Endothelial cell of umbilical vein (primary cell): ENCODE results near the gene CSN3. TPM values are rescaled to one million over a fixed set of nuclear protein-coding genes. Genes with fewer than 3 reads are reported as not detected.
"Not testable (repeated sequence)": the region's sequence is repeated elsewhere in the genome, so short reads cannot be mapped to it uniquely, and the experiment has no call there.

Source experiments
- Bru-seq: library from RNA; stranded (reverse); fragments of 400-500 nt; gene quantifications from one replicate; lab custom pipeline; 2021; lab: Mats Ljungman, UMichigan
- BruChase-seq, 2 experiments: library from RNA; stranded (reverse); fragments of 400-500 nt; gene quantifications; one replicate each; lab custom pipeline; 2021; lab: Mats Ljungman, UMichigan
- BruUV-seq: library from RNA; stranded (reverse); fragments of 400-500 nt; replicated peaks from 2 replicates; lab custom pipeline; 2021; lab: Mats Ljungman, UMichigan
- CTCF ChIA-PET: fragments of 300-600, 350-600 bp; sonication (Branson Sonifier 250); formaldehyde crosslinking; loops from one replicate; lab custom pipeline; 2021; ENCODE audit warnings: antibody characterized with exemption, inconsistent platforms; lab: Charles Lee
- POLR2A ChIA-PET: fragments of 300-600, 350-600 bp; sonication (Branson Sonifier 250); formaldehyde crosslinking; loops from one replicate; lab custom pipeline; 2021; ENCODE audit warnings: antibody characterized with exemption, inconsistent platforms; lab: Charles Lee
- DNase-seq: peaks from one replicate; pipeline ENCODE4 v3.0.0-alpha.2; 2011; ENCODE audit warnings: low read depth, low spot score
- FAIRE-seq: peaks from 2 replicates; lab custom pipeline; 2011; peaks lifted over from hg19 to GRCh38; lab: Jason Lieb, UNC
- H2AFZ ChIP-seq: 2 replicates; pipeline ENCODE4 v1.6.0; 2012; ENCODE audit warnings: low read depth, low read length, control low read depth, inconsistent platforms
- H3K27ac ChIP-seq: 2 replicates; pipeline ENCODE4 v1.5.1; 2011; ENCODE audit warnings: low read depth, mild to moderate bottlenecking, control low read depth, low read length, moderate library complexity; ENCODE audit not compliant: insufficient read depth
- H3K27me3 ChIP-seq, 2 experiments: 2 replicates each; pipeline versions ENCODE4 v1.6.0 to v1.6.1; 2011; ENCODE audit warnings: low read length in 2 of 2, mixed read lengths in 1 of 2; ENCODE audit not compliant: control insufficient read depth in 2 of 2, insufficient read depth in 2 of 2
- H3K36me3 ChIP-seq, 2 experiments: 2 replicates in 1 of 2; 3 replicates in 1 of 2; pipeline ENCODE4 v1.5.1; 2011; ENCODE audit warnings: low read length in 2 of 2, mild to moderate bottlenecking in 1 of 2, moderate library complexity in 1 of 2; ENCODE audit not compliant: control insufficient read depth in 2 of 2, insufficient read depth in 2 of 2; ENCODE audit errors: extremely low read depth in 1 of 2
- H3K4me1 ChIP-seq: 3 replicates; pipeline ENCODE4 v1.5.1; 2011; ENCODE audit warnings: mild to moderate bottlenecking, low read length; ENCODE audit not compliant: control insufficient read depth, insufficient read depth; ENCODE audit errors: extremely low read depth
- H3K4me2 ChIP-seq: 2 replicates; pipeline ENCODE4 v1.6.1; 2011; ENCODE audit warnings: low read length, control low read depth, mixed read lengths; ENCODE audit not compliant: insufficient read depth
- H3K4me3 ChIP-seq, 3 experiments: fragments of 200-600 bp in 1 of 3; sonication (generic), shearing (Covaris generic) in 1 of 3; replicated peaks in 1 of 3; 2 replicates each; pipeline ENCODE4 v1.5.1; 2011 to 2016; ENCODE audit warnings: control low read depth in 3 of 3, low read length in 3 of 3, mild to moderate bottlenecking in 2 of 3, inconsistent platforms in 1 of 3, low read depth in 1 of 3, moderate library complexity in 1 of 3; ENCODE audit not compliant: insufficient read depth in 1 of 3
- H3K79me2 ChIP-seq: 2 replicates; pipeline ENCODE4 v1.6.0; 2012; ENCODE audit warnings: low read length, inconsistent platforms; ENCODE audit not compliant: control insufficient read depth, insufficient read depth
- H3K9ac ChIP-seq: replicated peaks from 2 replicates; pipeline ENCODE3; 2011; ENCODE audit warnings: low read length, control low read depth; ENCODE audit not compliant: insufficient read depth; ENCODE audit errors: extremely low read depth
- H3K9me1 ChIP-seq: replicated peaks from 3 replicates; pipeline ENCODE4 v1.6.0; 2011; ENCODE audit warnings: mild to moderate bottlenecking, low read length; ENCODE audit not compliant: control insufficient read depth, insufficient read depth; ENCODE audit errors: extremely low read depth
- H3K9me3 ChIP-seq: replicated peaks from 2 replicates; pipeline ENCODE4 v1.5.1; 2012; ENCODE audit warnings: low read length, inconsistent platforms; ENCODE audit not compliant: control insufficient read depth, insufficient read depth
- H4K20me1 ChIP-seq: replicated peaks from 2 replicates; pipeline ENCODE3; 2011; ENCODE audit warnings: mild to moderate bottlenecking, low read length; ENCODE audit not compliant: control insufficient read depth, insufficient read depth; ENCODE audit errors: extremely low read depth
- EZH2 ChIP-seq: IDR thresholded peaks from 2 replicates; pipeline ENCODE4 v1.6.1; 2012; ENCODE audit warnings: borderline replicate concordance, low read depth, mild to moderate bottlenecking, moderate library complexity, low read length, inconsistent platforms; ENCODE audit not compliant: severe bottlenecking
- FOS ChIP-seq: IDR thresholded peaks from 2 replicates; pipeline ENCODE4 v1.6.1; 2011; ENCODE audit warnings: mild to moderate bottlenecking, low read length, moderate library complexity, borderline replicate concordance; ENCODE audit not compliant: insufficient read depth
- GATA2 ChIP-seq: IDR thresholded peaks from 2 replicates; pipeline ENCODE4 v1.7.0; 2011; ENCODE audit warnings: low read depth, mild to moderate bottlenecking, moderate library complexity, mixed read lengths, low read length; ENCODE audit not compliant: insufficient read length, insufficient read depth
- JUN ChIP-seq: IDR thresholded peaks from 2 replicates; pipeline ENCODE4 v1.6.1; 2011; ENCODE audit warnings: borderline replicate concordance, low read depth; ENCODE audit not compliant: insufficient read length, insufficient read depth
- MYC ChIP-seq: IDR thresholded peaks from one replicate; pipeline ENCODE4 v1.6.1; 2011; ENCODE audit warnings: mild to moderate bottlenecking, low read depth, low read length
- POLR2A ChIP-seq: IDR thresholded peaks from 2 replicates; pipeline ENCODE4 v1.6.1; 2012; ENCODE audit warnings: low read depth, mild to moderate bottlenecking, control low read depth, low read length
- POLR2AphosphoS5 ChIP-seq: IDR thresholded peaks from 2 replicates; pipeline ENCODE4 v1.6.1; 2012; ENCODE audit warnings: low read depth, mild to moderate bottlenecking, control low read depth, low read length, moderate library complexity; ENCODE audit not compliant: insufficient read depth
- dilution Hi-C: fragments of 300-500 bp; cut with MboI; formaldehyde crosslinking; loops from one replicate; pipeline ENCODE4 v1.15.0; 2019; ENCODE audit warnings: low sequenced_read_pairs; ENCODE audit not compliant: extremely low pct_ligation_motif_present
- intact Hi-C: fragments of 100-400 bp; cut with micrococcal nuclease; formaldehyde crosslinking; loops from one replicate; pipeline ENCODE4 v1.10.0; 2022
- long read RNA-seq: library from polyadenylated mRNA; stranded (forward); transcript quantifications from one replicate; pipeline ENCODE4 v2.0.0, GENCODE V29; 2021
- polyA minus RNA-seq, 3 experiments: library from RNA; depleted of rRNA, polyadenylated mRNA; stranded (reverse); fragments of >200 nt; gene quantifications; 1 replicate in 1 of 3; 2 replicates in 2 of 3; pipeline ENCODE4 v1.2.3, GENCODE V29; 2011
- polyA plus RNA-seq, 4 experiments: library from polyadenylated mRNA; depleted of rRNA in 3 of 4; stranded (reverse) in 3 of 4; unstranded in 1 of 4; fragments of >200 nt; gene quantifications; 2 replicates each; pipeline versions ENCODE4 v1.2.1 to v1.2.3, GENCODE V29; 2011 to 2012; ENCODE audit warnings: missing spikeins in 1 of 4
- total RNA-seq: library from RNA; stranded (reverse); gene quantifications from 2 replicates; pipeline ENCODE4 v1.2.3, GENCODE V29; 2021
- TF ChIP-seq, protein P1 (sequence below), 2 donors: IDR thresholded peaks; 1 replicate in 1 of 2; 2 replicates in 1 of 2; pipeline ENCODE4 v1.5.1; 2011; ENCODE audit warnings: low read length in 2 of 2, mild to moderate bottlenecking in 2 of 2, moderate library complexity in 2 of 2, control low read depth in 1 of 2, inconsistent platforms in 1 of 2, low read depth in 1 of 2; ENCODE audit not compliant: insufficient read depth in 1 of 2; ENCODE audit errors: extremely low read depth in 1 of 2
- TF ChIP-seq, protein P2 (sequence below): IDR thresholded peaks from 2 replicates; pipeline ENCODE4 v1.6.1; 2011; ENCODE audit not compliant: insufficient read depth, insufficient read length

Gene CSN3, protein sequence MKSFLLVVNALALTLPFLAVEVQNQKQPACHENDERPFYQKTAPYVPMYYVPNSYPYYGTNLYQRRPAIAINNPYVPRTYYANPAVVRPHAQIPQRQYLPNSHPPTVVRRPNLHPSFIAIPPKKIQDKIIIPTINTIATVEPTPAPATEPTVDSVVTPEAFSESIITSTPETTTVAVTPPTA
- total RNA-seq: not detected in 2 replicates
- polyA plus RNA-seq: not detected in 2 replicates
- not detected in 2 replicates for polyA plus RNA-seq (2011; cell fraction: cytosol; rRNA removed)
- not detected in 2 replicates for polyA plus RNA-seq (2011; cell fraction: nucleus; rRNA removed)
- 1.0 and 3.2 TPM in 2 replicates for polyA plus RNA-seq (2012)
- not detected in 2 replicates for polyA minus RNA-seq
- not detected for polyA minus RNA-seq (2011; cell fraction: cytosol; rRNA and poly(A)+ RNA removed)
- polyA minus RNA-seq (2011; cell fraction: nucleus; rRNA and poly(A)+ RNA removed): not detected in 2 replicates
- percentile 8 among the genes with signal in this experiment for Bru-seq, nascent RNA
- not detected for BruChase-seq, experiment 1, labeled RNA remaining after a 6-hour chase
- not detected for BruChase-seq, experiment 2, labeled RNA remaining after a 2-hour chase
- long read RNA-seq: 0 reads

DNA sequence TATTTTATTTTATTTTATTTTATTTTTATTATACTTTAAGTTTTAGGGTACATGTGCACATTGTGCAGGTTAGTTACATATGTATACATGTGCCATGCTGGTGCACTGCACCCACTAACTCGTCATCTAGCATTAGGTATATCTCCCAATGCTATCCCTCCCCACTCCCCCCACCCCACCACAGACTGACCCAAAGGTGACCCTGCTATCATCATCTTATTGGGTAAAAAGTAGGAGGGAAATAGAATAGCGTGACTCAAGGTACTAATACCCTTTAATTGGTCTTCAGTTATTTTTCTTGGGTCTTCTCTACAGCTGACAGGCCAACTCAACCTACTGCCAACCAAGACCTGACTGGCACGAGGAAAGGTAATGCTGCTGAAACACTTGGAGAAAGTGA, at the start of gene CSN3:
Gene CSN3, plus strand, starts transcription at position 301 of the 400 bp plus-strand sequence. CDS start 2,223 bp downstream, outside the sequence.
- peak within 1 kb of the TSS; percentile 47 for H3K4me2 ChIP-seq
- H3K9me3 ChIP-seq, H3K36me3 ChIP-seq, DNase-seq, H3K27ac ChIP-seq, intact Hi-C loops, H3K9ac ChIP-seq, BruUV-seq, FAIRE-seq, POLR2A ChIA-PET, H3K9me1 ChIP-seq, H3K79me2 ChIP-seq, H3K27me3 ChIP-seq, dilution Hi-C loops, H3K4me3 ChIP-seq, H4K20me1 ChIP-seq: not testable (repeated sequence)
- H2AFZ ChIP-seq: peak within 1 kb of the TSS; percentile 54
- CTCF ChIA-PET: interaction anchor here (1.6 kb wide), 1 partner anchor 11 kb away, joined by 3 read pairs; no protein-coding TSS in a partner anchor
- H3K4me1 ChIP-seq: peaks cover 10% of the 10 kb centered on the region

DNA sequence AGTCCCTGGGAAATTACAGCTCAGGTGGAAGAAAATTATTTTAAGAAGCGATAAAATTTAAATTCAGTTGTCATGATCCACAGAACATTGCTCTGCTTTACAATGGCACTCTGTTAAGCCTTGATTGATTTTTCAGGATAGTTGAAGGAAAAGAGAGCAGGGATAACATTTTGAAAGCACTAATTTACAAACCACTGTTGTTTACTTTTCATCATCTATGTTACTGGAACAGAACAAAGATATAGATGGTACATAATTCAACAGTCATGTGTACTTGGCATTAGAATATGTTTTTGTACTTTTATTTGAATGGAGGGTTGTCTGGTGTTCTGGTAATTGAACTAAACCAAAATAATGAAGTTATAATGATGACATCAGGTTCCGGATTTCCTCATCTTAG, 49.5 kb upstream of the CSN3 start:
- Histone ChIP-seq H3K4me3 (no peak overlapping the region), H3K4me2 (no peak overlapping the region), H3K9me3 (no peaks in the 10 kb centered on the region), H3K36me3 (no peaks in the 10 kb centered on the region), H3K9ac (no peak overlapping the region), H2AFZ (no peak overlapping the region), H3K27me3 (peaks cover 0 to 1% of the 10 kb centered on the region in 2 experiments), H3K9me1 (no peaks in the 10 kb centered on the region), H3K27ac (no peak overlapping the region), H3K79me2 (no peaks in the 10 kb centered on the region), H3K4me1 (no peaks in the 10 kb centered on the region), H4K20me1 (no peaks in the 10 kb centered on the region)
- intact Hi-C loops: no loop called here
- CTCF ChIA-PET: interaction anchor here (1.8 kb wide), 1 partner anchor 9 kb away, joined by 10 read pairs; no protein-coding TSS in a partner anchor
- no TSS peak for BruUV-seq
- FAIRE-seq (no peak), DNase-seq (no peak)
- TF ChIP-seq MYC: no peak
- TF ChIP-seq GATA2: no peak
- no peak for TF ChIP-seq EZH2
- TF ChIP-seq, protein P1, sequence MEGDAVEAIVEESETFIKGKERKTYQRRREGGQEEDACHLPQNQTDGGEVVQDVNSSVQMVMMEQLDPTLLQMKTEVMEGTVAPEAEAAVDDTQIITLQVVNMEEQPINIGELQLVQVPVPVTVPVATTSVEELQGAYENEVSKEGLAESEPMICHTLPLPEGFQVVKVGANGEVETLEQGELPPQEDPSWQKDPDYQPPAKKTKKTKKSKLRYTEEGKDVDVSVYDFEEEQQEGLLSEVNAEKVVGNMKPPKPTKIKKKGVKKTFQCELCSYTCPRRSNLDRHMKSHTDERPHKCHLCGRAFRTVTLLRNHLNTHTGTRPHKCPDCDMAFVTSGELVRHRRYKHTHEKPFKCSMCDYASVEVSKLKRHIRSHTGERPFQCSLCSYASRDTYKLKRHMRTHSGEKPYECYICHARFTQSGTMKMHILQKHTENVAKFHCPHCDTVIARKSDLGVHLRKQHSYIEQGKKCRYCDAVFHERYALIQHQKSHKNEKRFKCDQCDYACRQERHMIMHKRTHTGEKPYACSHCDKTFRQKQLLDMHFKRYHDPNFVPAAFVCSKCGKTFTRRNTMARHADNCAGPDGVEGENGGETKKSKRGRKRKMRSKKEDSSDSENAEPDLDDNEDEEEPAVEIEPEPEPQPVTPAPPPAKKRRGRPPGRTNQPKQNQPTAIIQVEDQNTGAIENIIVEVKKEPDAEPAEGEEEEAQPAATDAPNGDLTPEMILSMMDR (IDR thresholded peaks at IDR 0.05; ENCODE audit: extremely low read depth in 1 of 2, insufficient read depth in 1 of 2, low read depth in 1 of 2, low read length in 2 of 2): no peak
- TF ChIP-seq, protein P2, sequence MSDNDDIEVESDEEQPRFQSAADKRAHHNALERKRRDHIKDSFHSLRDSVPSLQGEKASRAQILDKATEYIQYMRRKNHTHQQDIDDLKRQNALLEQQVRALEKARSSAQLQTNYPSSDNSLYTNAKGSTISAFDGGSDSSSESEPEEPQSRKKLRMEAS: no peak
- TF ChIP-seq JUN: no peak
- no peak for TF ChIP-seq POLR2A
- no peak for TF ChIP-seq FOS
- no peak for TF ChIP-seq POLR2AphosphoS5
- POLR2A ChIA-PET: no interaction called here
- dilution Hi-C loops: no loop called here
